OCI-M2 (cell line): ENCODE data around the gene PGC.
A peak's percentile ranks its signal among the peaks of the same experiment; 100 is the strongest.

Source experiments
- DNase-seq: peaks from one replicate; lab custom pipeline; 2025; ENCODE audit not compliant: unreplicated experiment; lab: John Stamatoyannopoulos, UW

PGC gene

DNA sequence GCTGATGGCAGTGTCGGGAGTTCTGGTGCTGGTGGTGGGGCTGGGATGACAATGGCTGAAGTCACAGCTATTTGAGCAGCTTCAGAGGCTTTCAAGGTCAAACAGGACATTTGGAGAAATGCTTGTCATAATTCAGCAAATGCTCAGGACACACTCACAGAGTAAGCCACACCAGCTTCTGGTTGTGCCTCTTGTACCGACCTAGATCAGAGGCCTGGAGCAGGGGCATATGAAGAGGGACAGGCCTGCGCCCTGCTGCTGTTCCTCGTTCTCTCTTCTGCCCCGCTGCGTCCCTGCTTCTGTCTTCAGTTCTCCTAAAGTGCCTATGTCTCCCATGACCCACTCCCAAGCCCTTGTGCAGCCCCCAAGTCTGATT is 893 bp upstream of the PGC start:
- DNase-seq, result no peak

DNA sequence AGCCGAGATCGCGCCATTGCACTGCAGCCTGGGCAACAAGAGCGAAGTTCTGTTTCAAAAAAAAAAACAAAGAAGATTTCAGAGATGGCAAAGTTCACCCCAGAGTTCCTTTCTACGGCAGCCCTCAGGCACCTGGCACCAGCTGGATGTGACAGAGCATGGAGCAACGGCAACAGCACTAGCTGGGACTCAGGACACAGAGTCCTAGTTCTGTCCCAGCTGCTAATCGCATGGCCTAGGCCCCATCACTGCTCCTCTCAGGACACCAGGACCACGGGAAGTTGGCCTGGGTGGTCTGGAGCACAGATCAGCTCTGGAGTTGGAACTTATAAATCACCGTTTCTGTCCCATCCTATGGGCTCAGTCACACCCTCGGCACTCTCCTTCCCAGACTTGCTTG is 1.1 kb downstream of the PGC start:
- DNase-seq, result no peak

DNA sequence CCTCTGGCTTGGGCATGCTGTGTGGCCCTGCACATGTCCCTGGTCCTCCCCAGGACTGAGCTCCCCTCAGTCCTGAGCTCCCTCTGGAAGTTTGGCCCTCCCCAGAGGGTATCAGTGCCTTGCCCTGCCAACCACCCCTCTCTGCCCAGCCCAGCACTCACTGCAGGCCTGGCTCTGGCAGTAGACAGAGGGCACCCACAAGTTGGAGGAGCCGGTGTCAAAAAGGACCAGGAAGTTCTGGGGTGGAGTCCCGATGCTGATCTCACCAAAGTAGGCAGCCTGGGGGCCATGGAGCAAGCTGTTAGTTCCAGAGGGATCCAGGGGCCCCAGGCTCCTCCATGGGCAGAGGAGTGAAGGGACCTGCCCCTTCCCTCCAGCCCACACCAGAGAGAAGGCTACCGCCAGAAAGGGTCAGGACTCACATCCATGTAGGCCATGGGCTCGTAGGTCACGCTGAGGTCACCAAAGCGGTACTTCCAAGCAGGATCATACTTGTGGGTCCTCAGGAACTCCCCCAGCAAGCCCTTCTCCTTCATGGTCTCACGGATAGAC is 2.9 kb downstream of the PGC start:
- no peak for DNase-seq

DNA sequence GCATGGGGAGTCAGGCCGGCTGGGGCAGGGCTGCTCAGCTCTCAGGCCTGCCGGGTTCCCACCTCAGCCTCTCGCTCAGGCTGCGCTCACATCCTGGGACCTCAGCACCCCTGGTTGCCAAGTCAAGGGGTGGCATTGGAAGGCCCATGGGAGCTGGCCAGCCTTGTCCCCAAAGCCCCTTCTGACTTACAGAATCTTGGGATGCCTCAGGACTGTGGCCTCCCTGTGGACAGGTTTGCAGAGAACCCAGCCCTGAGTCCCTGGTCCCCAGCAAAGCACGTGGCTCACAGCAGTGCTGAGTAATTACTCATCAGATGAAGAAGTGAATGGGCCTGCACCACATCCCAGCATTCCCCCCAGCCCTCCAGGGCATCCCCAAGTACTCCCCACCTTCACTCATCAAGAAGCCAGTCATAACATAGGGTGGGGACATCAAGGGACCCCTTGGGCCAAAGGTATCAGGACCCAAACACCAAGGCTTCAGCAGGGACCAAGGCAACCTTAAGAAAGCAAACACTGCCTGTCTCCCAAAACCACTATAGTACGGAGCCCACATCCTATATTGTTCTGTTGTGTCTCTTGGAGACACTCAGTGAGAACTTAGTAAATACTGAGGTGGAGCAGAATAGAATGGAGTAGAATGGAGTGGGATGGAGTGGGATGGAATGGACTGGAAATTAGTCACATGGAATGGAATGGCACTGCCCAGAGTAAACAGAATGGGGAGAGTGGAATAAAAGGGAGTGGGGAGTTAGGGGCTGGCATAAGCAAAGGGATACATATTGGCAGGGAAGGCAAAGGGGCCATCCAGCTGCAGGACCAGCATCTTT is 3.6 kb downstream of the PGC start:
- no peak for DNase-seq

DNA sequence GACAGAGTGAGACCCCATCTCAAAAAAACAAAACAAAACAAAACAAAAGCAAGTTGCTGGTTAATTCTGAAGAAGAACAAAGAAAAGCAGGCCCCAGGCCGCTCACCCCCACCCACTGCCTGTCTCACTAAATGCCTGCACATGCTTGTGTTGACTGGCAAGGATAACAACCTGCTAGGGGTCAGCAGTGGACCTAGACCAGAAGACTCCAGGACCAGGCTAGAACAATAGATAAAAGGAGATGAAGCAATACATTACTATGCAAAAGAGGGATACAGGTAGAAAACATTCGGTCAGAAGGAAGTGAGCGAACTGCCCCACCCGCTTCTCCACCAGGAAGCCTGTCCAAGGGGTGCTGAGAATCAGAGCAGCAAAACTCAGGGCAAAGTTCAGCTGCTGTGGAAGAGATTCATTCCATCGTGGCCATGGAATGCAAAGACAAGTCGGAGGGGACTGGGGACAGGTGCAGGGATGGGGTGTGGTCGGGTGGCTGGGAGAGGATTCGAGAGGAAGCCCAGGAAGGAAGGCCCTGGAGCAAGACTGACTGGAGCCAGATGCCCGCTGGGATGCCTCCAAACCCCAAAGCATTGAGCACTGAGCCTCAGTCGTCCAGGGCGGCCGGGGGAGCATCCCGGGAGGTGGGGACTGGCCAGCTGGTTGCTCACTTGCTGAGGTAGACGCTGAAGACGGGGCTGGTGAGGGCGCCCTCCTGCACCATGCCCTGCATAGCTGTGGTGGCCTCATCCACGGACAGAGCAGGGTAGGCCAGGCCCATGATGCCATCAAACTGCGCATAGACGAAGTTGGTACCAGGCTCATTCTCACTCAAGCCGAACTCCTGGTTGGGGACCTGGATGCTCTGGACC is 5.3 kb downstream of the PGC start:
- DNase-seq, result no peak

DNA sequence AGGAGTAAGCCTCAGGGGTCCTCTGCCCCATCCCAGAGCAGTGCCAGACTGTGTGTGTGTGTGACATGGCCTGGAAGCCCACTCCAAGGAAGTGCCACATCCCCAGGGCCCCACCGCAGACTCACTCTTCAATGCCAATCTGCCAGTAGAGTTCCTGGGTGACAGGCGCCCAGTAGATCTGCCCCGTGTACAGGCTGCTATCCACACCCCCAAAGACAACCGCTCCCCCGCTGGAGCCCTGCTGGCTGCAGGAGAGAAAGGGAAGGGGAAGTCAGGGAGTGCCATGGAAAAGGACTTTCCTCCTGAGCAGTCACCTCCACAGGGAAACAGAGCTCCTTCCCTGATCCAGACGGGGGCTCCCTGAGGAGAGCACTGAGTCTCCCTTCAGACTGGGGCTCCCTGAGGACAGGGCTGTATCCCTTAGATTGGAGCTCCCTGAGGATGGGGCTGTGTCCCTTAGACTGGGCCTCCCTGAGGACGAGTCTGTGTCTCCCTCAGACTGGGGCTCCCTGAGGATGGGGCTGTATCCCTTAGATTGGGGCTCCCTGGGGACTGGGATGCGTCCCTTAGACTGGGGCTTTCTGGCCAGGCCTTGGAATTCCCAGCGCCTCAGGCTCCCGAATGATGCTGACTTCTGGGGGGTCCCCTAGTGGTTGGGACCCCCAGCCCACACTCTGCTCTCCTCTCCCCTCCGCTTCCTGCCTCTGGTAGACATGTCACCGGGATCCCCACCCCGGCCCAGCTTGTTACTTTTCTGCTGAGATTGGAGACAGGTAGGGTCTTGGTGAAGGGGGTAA is 6.6 kb downstream of the PGC start:
- no peak for DNase-seq

DNA sequence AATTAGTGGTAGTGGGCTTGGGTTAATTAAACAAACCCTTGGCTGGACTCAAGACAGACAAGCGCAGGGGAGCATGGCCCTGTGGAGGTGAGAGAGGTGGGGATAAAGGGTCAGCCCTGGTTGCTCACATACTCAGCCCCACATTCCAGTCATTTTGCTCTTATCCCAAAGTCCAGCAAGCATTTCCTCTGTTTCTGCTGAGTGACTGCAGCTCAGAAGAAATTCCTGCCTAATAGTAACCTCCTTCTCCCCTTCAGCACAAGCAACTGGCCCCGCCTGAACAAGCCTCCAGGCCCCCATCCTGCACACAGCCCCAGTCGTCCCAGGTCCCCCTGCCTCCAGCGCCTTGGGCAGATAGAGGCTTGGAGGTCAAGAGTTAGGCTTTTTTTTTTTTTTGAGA is 8.2 kb downstream of the PGC start:
- no peak for DNase-seq

DNA sequence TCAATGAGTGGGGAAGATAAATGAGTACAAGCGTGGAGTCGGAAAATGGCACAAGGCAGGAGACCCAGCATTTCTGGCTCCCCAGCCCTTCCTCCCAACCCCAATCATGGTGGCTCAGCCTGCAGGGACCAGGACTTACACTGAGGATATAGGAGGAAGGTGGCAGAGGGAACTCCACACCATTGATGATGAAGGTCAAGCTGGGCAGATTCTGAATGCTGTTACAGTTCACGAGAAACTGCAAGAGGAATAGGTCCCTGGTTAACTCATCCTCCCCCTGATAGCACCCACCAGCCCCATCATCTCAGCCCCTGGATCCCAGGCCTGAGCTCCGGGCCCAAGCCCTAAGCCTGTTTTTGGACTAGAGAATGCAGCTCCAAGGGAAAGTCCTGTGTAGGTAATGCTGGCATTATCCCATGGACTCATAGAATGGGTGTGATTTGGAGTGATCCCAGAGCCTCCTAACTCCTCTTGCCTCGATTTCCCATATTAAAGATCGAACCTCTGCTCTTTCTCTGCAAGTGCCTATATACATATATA is 9.5 kb downstream of the PGC start:
- no peak for DNase-seq

DNA sequence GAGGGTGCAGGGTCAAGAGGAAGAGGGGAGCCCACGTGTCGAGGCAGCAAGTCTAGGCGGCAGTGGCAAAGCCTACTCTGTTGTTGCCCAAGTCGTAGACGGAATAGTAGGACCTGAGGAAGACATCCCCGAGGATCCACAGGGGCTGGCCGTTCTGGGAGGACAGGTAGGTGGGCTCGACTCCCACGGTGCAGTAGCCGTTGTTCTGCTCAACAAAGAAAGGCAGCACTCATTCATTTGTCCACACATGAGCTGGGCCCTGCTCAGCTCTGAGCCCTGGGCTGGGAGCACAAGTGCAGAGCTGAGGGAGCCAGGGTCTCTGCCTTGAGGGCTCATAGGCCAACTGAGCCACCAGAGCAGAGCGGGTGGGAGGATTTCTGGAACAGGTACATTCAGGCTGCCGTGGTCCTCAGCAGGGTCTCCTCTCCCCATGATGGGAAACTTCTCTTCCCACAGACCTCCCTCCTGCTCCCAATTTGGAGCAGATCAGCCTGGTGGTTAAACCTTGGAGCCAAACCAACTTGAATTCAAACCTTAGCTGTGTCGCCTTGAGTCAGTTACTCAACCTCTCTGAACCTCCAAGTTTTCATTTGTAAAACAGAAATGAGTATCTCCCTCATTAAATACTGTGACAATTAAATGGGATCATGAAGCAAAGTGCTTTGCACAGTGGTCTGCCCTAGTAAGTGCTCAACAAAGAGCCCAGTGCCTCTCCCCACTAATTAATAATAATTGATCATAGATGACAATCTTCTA is 10.2 kb downstream of the PGC start:
- DNase-seq, result no peak

DNA sequence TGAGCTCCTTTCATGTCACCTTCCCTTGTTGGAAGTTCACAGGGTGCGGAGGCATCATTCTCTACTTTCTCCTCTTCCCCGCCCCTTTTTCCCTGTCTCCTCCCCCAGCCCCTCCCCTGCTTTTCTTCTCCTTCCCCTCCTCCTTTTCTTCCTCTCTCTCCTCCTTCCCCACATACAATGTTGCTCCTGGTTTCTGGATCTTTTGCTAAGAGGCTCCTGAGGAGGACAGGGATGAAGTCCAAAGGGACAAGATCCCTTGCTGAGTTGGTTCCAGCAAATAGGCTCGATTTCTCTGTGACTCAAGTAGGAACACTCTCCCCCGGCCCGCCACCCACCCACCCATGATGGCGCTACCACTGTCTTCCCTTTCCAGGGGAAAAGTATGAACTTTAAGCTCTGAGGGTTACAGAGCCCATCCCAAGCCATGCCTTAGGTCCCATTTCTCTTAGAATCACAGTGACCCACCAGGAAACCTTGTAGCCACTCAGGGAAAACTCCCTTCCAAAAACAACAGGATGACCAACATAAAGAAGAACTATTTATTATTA is 10.9 kb downstream of the PGC start:
- no peak for DNase-seq

DNA sequence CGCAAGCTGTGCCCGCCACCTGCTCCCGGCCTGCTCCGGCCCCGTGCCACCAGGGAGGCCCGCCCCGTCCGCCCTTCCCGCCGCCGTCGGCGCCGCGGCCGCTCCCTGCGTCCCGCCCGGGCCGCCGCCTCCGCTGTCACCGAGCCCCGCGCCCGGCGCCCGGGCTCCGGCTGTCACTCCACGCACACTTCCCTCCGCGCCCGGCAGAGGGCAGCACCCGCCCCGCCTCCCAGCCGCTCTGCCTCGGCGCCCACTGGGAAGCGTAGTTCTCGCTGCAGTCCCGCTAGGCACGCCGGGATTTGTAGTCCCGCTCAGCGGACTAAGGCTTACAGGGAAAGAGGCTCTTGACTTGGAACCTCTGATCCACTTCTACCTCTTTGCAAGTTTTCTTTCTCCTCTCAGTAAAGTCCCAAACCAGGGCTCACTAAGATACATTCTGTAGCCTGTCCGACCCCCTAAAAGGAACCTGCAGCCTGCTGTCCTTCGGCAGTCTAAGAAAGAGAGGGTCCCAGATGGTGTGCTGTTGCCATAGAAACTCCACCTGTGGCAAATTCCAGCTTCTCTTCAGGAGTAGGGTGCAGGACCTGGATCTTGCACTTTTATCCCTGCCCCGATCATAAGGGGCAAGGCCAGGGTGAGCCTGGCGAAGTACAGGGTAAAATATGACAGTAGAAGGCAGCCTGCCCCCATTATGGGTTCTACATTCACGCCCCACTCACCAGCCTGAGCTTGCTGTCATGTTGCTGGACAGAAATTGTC is 11.6 kb downstream of the PGC start, which contains the start of gene TFEB:
TFEB (minus strand) TSS at position 182 of the 759 bp plus-strand sequence. CDS start 44,395 bp downstream, outside the sequence.
- peak; percentile 67 for DNase-seq

DNA sequence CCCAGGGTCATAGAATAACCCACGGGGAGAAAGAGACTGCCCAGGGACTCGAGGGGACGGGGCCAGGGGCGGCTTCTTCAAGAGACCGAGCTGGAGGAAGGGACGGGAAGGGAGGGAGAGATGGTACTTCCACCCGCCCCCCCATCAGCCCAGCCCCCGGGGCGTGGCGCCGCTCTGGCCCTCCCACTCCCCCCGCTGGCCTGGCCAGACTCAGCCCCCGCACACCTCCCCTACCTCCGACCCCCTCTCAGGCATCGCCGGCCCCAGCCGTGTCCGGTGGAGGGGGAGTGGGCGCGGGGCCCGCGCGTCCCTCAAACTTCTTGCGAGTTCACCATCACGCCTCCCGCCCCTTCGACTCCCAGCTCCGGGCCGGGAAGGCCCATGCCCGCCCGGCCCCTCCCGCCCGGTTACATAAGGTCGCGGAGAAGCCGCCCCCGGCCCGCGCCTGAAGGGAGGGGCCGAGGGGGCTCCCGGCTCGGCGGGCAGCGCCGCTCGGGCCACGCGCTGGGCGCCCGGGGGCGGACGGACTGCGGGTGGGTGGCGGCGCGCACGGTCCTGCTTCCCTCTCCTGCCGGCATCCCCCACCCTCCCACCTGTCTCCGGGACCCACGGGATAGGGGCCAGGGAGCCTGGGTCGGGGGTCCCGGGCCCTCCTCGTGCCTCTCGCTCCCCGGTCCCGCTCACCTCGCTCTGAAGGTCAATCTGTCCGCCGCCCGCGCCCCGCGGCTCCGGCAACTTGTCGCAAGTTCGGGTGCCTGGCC is 12.4 kb downstream of the PGC start:
- DNase-seq, result peak; percentile 11

DNA sequence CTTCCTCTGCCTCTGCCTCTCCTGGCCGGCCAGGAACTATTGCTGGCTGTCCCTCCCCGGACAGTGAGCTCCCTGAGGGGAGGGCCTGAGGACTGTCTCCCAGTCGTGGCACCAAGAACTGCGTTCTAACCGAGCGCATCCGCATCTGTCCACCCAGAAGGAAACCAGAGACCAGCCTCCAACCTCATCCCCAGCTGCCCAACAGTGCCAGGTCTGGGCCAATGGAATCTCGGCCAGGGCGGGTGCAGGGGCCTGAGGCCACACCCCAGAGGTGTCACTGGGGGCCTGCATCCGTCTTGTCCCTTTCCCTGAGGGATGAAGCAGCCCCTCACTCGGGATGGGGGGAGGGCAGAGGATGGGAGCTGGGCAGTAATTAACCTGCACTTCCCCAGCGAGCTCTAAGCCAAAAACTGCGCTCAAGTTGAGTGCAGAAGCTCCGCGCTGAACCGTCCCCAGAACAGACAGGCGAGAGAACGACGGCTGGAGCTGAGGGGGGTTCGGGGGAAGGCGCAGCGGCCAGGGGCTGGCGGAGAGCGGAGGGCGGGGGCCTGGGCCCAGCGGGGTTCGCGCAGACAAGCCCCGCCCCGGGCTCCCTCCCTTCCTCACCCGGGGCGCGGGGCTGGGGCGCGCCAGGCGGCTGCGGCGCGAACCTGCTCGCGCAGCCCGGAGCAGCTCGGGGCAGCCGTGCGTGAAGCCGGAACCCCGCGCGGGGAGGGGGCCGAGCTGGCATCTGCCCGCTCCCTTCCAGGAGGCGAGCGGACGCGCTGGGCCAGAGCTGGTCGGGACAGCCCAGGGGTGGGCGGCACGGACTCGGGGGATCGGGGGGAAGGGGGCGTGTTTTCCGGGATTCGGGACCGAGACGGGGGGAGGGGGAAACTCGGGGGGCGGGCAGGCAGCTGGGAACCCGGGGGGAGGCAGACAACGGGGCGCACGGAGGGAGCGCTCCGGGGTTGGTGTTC is 13.2 kb downstream of the PGC start:
- no peak for DNase-seq

DNA sequence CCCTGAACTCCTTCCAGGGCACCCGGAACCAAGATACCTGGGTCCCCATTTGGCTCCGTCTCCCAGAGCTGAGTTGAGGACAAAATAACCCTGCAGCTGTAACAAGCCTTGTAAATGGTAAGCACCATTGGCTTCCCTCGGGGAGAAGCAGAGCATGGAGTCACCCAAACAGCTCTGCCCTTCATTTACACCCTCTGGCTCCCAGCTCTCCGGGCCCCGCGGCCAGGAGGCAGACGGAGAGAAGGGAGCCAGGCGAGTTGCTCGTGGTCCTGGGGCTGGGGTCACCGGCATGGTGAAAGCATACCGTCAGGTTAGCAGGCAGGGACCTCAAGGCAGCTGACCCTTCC is 13.9 kb downstream of the PGC start:
- no peak for DNase-seq

DNA sequence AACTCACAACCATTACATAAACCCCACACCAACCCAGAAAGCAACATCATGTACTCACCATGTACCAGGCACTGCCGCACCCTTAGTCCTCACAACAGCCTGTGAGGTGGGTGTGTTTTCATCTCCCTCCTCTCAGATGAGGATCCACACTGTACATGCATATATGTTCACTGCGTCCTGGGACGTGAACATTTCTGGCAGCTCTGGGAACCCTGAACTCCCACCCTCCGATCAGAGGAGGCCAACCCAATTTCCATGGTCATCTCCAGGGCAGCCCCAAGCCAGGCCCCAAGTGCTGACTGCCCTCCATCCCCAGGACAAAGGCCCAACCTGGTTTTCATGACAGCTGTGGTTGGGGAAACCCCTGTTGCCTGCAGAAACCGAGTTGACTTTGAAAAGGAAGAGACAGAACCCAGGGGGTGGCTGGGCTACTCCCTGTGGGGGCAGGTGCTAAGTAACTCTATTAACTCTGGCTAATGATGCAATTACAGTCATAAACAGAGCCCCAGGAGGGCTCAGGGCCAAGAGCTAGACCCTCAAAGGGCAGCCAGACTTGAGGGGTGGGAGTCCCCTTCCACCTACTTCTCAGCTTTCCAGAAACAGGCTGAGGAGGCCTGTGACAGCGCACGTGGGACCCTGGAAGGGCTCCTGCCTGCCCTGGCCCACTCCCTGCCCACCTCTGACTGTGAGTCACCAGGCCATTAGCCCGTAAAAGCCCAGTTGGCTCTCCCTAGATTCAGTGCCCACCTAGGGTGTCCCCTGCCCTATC is 14.4 kb downstream of the PGC start:
- DNase-seq, result no peak

DNA sequence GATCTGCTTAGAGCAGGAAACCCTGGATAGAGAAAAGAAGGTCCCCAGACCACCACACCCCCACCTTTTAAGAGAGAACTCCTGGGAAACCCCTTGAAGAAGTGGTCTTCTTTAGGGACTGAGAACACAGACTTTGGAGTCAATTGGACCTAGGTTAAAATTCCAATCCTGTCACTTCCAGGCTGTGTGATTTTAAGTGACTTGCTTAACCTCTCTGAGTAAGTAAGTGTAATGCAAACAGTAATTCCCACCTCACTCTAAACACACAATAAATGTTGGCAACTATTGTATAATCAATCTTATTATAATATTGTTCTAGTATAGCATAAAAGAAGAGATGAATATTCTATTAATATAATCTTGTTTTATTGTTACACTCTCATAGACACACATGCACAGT is 15.0 kb downstream of the PGC start:
- DNase-seq, result no peak
